OCI-LY3 (cell line): Measurements from ENCODE around the gene FCMR.
A peak's percentile ranks its signal among the peaks of the same experiment; 100 is the strongest.

Experiments
- H2AFZ ChIP-seq: fragments of 200-600, 300-600 bp; shearing (Covaris generic); 2 replicates; pipeline ENCODE4 v1.6.0; 2014; ENCODE audit warnings: antibody characterized with exemption, low read depth, low read length
- H3K27ac ChIP-seq: fragments of 200-600, 300-600 bp; sonication (generic); 2 replicates; pipeline ENCODE4 v1.5.1; 2014; ENCODE audit warnings: mild to moderate bottlenecking, low read length, moderate library complexity, mixed read lengths
- H3K27me3 ChIP-seq: fragments of 200-600, 300-600 bp; sonication (generic); 2 replicates; pipeline ENCODE4 v1.6.1; 2014; ENCODE audit warnings: low read depth, low read length, mixed read lengths
- H3K36me3 ChIP-seq: fragments of 200-600, 300-600 bp; sonication (generic); replicated peaks from 2 replicates; pipeline ENCODE3; 2014; ENCODE audit warnings: low read depth, low read length, mixed read lengths
- H3K4me1 ChIP-seq: fragments of 300-600, 200-600 bp; sonication (generic); 2 replicates; pipeline ENCODE4 v1.6.1; 2014; ENCODE audit warnings: low read length, mixed read lengths
- H3K4me2 ChIP-seq: fragments of 200-600, 300-600 bp; sonication (generic); 2 replicates; pipeline ENCODE4 v1.6.1; 2014; ENCODE audit warnings: low read length, mixed read lengths
- H3K4me3 ChIP-seq: fragments of 300-600, 200-600 bp; sonication (generic); 2 replicates; pipeline ENCODE4 v1.5.1; 2014; ENCODE audit warnings: antibody characterized with exemption, mild to moderate bottlenecking, low read length, moderate library complexity
- H3K79me2 ChIP-seq: fragments of 300-600, 200-600 bp; shearing (Covaris generic); 2 replicates; pipeline ENCODE4 v1.6.1; 2014; ENCODE audit warnings: mild to moderate bottlenecking, low read length, mixed read lengths
- H3K9ac ChIP-seq: fragments of 300-600, 200-600 bp; shearing (Covaris generic); 2 replicates; pipeline ENCODE4 v1.6.0; 2014; ENCODE audit warnings: mild to moderate bottlenecking, low read length, moderate library complexity
- H3K9me3 ChIP-seq: fragments of 200-600, 300-600 bp; shearing (Covaris generic); 2 replicates; pipeline ENCODE4 v1.6.1; 2014; ENCODE audit warnings: low read length, mixed read lengths; ENCODE audit not compliant: insufficient read depth
- H4K20me1 ChIP-seq: fragments of 200-600, 300-600 bp; sonication (generic); 2 replicates; pipeline ENCODE4 v1.6.1; 2016; ENCODE audit warnings: low read length, mixed read lengths; ENCODE audit not compliant: insufficient read depth
- CTCF ChIP-seq: fragments of 200-600, 300-600 bp; sonication (generic); IDR thresholded peaks from 2 replicates; pipeline ENCODE4 v1.5.1; 2014; ENCODE audit warnings: antibody characterized with exemption, low read length, low read depth
- EZH2phosphoT487 ChIP-seq: fragments of 200-600 bp; shearing (Covaris generic); IDR thresholded peaks from 2 replicates; pipeline ENCODE4 v1.6.1; 2018; ENCODE audit warnings: antibody characterized with exemption, mixed run types, low read depth

Gene FCMR

DNA sequence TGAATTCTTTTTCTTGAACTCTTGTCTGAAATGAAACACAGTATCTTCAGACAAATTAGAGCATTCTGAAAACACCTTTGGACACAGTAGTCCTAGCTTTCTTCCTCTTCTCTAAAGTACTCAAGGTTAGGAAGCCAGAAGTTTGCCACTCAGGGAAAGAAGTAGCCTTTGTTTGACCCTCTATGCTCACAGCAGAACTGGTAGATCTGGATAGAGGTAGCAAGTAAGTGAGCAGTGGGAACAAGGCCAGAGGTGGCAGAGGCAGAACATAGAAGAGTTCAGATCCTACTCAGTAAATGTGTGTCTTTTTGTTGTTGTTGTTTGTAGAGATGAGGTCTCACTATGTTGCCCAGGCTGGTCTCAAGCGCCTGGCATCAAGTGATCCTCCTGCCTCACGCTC lies 31.9 kb upstream of the FCMR start:
- no peaks in the 10 kb centered on the region for H3K27me3 ChIP-seq
- H2AFZ ChIP-seq: peak overlapping the region; percentile 56; the same call in 1 of the 2 replicates
- H3K9me3 ChIP-seq: peaks cover 9% of the 10 kb centered on the region
- H3K4me1 ChIP-seq: peaks cover 96% of the 10 kb centered on the region
- peak overlapping the region; percentile 88 for H3K9ac ChIP-seq
- peaks cover 9% of the 10 kb centered on the region for H3K36me3 ChIP-seq
- H3K79me2 ChIP-seq: no peaks in the 10 kb centered on the region
- H3K4me3 ChIP-seq: peak overlapping the region; percentile 53; the same call in 1 of the 2 replicates
- TF ChIP-seq EZH2phosphoT487: no peak
- no peak for TF ChIP-seq CTCF
- H3K4me2 ChIP-seq: peak overlapping the region; percentile 87
- peak overlapping the region; percentile 96 for H3K27ac ChIP-seq
- H4K20me1 ChIP-seq: no peaks in the 10 kb centered on the region

- Histone ChIP-seq H3K4me3 (no peak overlapping the region), H3K4me1 (peaks cover 96% of the 10 kb centered on the region), H3K27ac (peak overlapping the region; percentile 96)
Observed at GRCh38 chr1:206953126-206953525, 31.4 kb upstream of the FCMR start.

DNA sequence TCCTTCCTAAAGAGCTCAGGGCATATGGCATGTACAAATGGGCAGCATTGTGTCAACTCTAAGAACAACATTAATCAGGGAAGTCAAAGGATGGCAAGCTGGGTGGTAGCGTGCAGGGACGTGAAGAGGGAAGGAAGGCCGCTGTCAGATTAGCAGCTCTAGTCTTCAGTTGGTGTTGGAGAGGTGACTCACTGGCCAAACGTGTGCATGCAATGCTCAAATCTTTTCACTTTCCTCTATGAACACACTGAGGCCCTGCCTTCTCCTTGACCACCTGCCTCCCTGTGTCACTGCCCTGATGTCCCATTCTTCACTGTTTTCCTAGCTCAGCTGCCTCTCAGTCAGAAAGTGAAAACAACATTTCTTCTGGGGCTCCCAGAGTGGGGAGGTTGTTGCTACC lies 30.4 kb upstream of the FCMR start:
- TF ChIP-seq CTCF (no peak), EZH2phosphoT487 (no peak)
- no peaks in the 10 kb centered on the region for H3K79me2 ChIP-seq
- peaks cover 9% of the 10 kb centered on the region for H3K36me3 ChIP-seq
- H3K4me3 ChIP-seq: peak overlapping the region; percentile 1; the same call in 1 of the 2 replicates
- H3K4me1 ChIP-seq: peaks cover 94% of the 10 kb centered on the region
- peak overlapping the region; percentile 96 for H3K27ac ChIP-seq
- H3K27me3 ChIP-seq: no peaks in the 10 kb centered on the region
- peaks cover 9% of the 10 kb centered on the region for H3K9me3 ChIP-seq
- H3K4me2 ChIP-seq: peak overlapping the region; percentile 42
- H4K20me1 ChIP-seq: no peaks in the 10 kb centered on the region
- H3K9ac ChIP-seq: peak overlapping the region; percentile 28; the same call in 1 of the 2 replicates
- H2AFZ ChIP-seq: no peak overlapping the region

More at GRCh38 chr1:206953126-206953525, 31.4 kb upstream of the FCMR start:
- Histone ChIP-seq H3K9me3 (peaks cover 9% of the 10 kb centered on the region), H3K4me2 (peak overlapping the region; percentile 87), H4K20me1 (no peaks in the 10 kb centered on the region), H2AFZ (peak overlapping the region; percentile 56; the same call in 1 of the 2 replicates), H3K9ac (peak overlapping the region; percentile 88), H3K36me3 (peaks cover 9% of the 10 kb centered on the region), H3K79me2 (no peaks in the 10 kb centered on the region), H3K27me3 (no peaks in the 10 kb centered on the region)
- TF ChIP-seq CTCF (no peak), EZH2phosphoT487 (no peak)

- H3K79me2 ChIP-seq: no peaks in the 10 kb centered on the region
- H3K36me3 ChIP-seq: peaks cover 9% of the 10 kb centered on the region
- peak overlapping the region; percentile 7; the same call in 1 of the 2 replicates for H2AFZ ChIP-seq
- peaks cover 9% of the 10 kb centered on the region for H3K9me3 ChIP-seq
- TF ChIP-seq EZH2phosphoT487 (no peak), CTCF (no peak)
- no peaks in the 10 kb centered on the region for H3K27me3 ChIP-seq
- H3K4me1 ChIP-seq: peaks cover 88% of the 10 kb centered on the region
- H3K4me2 ChIP-seq: peak overlapping the region; percentile 42
- H3K27ac ChIP-seq: peak overlapping the region; percentile 96
- peak overlapping the region; percentile 28; the same call in 1 of the 2 replicates for H3K9ac ChIP-seq
- no peaks in the 10 kb centered on the region for H4K20me1 ChIP-seq
- peak overlapping the region; percentile 1; the same call in 1 of the 2 replicates for H3K4me3 ChIP-seq
Observed at GRCh38 chr1:206951318-206952100, 29.8 kb upstream of the FCMR start.
